NB4 (cell line): Measurements from ENCODE around the gene SLC13A4.
"Not testable (repeated sequence)": the region's sequence is repeated elsewhere in the genome, so short reads cannot be mapped to it uniquely, and the experiment has no call there.

Experiments
- DNase-seq: peaks from one replicate; pipeline ENCODE4 v3.0.0; 2010; ENCODE audit warnings: low read depth
- H3K4me3 ChIP-seq: one replicate; pipeline ENCODE4 v1.5.1; 2011; ENCODE audit warnings: mild to moderate bottlenecking, low read depth, low read length, moderate library complexity
- CTCF ChIP-seq: IDR thresholded peaks from one replicate; pipeline ENCODE4 v1.5.1; 2012; ENCODE audit warnings: low read depth, low read length
- MAX ChIP-seq: IDR thresholded peaks from 2 replicates; pipeline ENCODE4 v1.6.1; 2011; ENCODE audit warnings: low read depth, low read length
- MYC ChIP-seq: IDR thresholded peaks from 2 replicates; pipeline ENCODE4 v1.6.1; 2011; ENCODE audit warnings: low read depth, low read length
- POLR2A ChIP-seq: IDR thresholded peaks from 2 replicates; pipeline ENCODE4 v1.6.1; 2011; ENCODE audit warnings: mild to moderate bottlenecking; ENCODE audit not compliant: insufficient read length; ENCODE audit errors: extremely low read depth

Gene SLC13A4

GRCh38 chr7:135678612-135679575, 49.1 kb downstream of the SLC13A4 start:
- no peak overlapping the region for H3K4me3 ChIP-seq
- DNase-seq = no peak
- TF ChIP-seq CTCF (no peak), MAX (no peak), MYC (no peak), POLR2A (no peak)

- no peak for TF ChIP-seq POLR2A
- TF ChIP-seq MYC = no peak
- no peak for TF ChIP-seq CTCF
- TF ChIP-seq MAX = no peak
- no peak for DNase-seq
- H3K4me3 ChIP-seq = no peak overlapping the region
Observed at GRCh38 chr7:135673360-135673706, 54.7 kb downstream of the SLC13A4 start.

GRCh38 chr7:135672560-135673359, 55.2 kb downstream of the SLC13A4 start:
- TF ChIP-seq MAX (no peak), CTCF (peak; percentile 90)
- peak; percentile 68 for DNase-seq
- no peak overlapping the region for H3K4me3 ChIP-seq

- no peak for DNase-seq
- no peak for TF ChIP-seq POLR2A
- TF ChIP-seq MYC = no peak
- TF ChIP-seq MAX = no peak
- TF ChIP-seq CTCF = no peak
- no peak overlapping the region for H3K4me3 ChIP-seq
Observed at GRCh38 chr7:135670179-135670578, 57.8 kb downstream of the SLC13A4 start.

GRCh38 chr7:135669774-135670173, 58.2 kb downstream of the SLC13A4 start:
- DNase-seq = no peak
- H3K4me3 ChIP-seq = no peak overlapping the region
- TF ChIP-seq MYC (no peak), CTCF (no peak), MAX (no peak), POLR2A (no peak)

- H3K4me3 ChIP-seq, DNase-seq: not testable (repeated sequence)
Observed at GRCh38 chr7:135668852-135669395, 59.1 kb downstream of the SLC13A4 start.

- not testable (repeated sequence) for H3K4me3 ChIP-seq
Observed at GRCh38 chr7:135667626-135668025, 60.4 kb downstream of the SLC13A4 start.

More at GRCh38 chr7:135667626-135668025, 60.4 kb downstream of the SLC13A4 start:
- DNase-seq = not testable (repeated sequence)
